Measurements from ENCODE around the gene BCL3.

DNA sequence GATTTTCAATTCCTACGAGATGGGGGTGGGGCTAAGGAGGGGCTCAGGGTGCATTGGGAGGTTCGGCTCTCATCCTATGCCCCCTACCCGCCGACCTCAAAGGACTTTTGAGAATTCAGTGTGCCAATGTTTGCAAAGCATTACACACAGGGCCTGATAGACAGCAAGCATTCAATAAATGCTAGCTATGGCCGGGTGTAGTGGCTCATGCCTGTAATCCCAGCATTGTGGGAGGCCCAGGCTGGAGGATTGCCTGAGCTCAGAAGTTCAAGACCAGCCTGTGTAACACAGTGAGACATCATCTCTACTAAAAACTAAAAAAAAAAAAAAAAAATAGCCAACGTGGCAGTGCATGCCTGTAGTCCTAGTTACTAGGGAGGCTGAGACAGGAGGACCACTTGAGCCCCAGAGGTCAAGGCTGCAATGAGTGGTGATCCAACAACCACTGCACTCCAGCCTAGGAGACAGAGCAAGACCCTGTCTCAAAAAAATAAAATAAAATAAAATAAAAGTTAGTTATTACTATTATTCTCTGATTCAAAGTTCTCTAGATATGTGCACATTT is 27.2 kb downstream of the BCL3 start:
- no peak for TF ChIP-seq CTCF (tag by site-specific recombination; IDR thresholded peaks at IDR 0.05)
- TF ChIP-seq ZNF140 (tag by site-specific recombination; IDR thresholded peaks at IDR 0.05): no peak
- no peak for TF ChIP-seq ZNF629 (tag by site-specific recombination; IDR thresholded peaks at IDR 0.05)
- TF ChIP-seq ZNF624 (tag by site-specific recombination; IDR thresholded peaks at IDR 0.05): no peak
- TF ChIP-seq AEBP2 (tag by site-specific recombination; IDR thresholded peaks at IDR 0.05; ENCODE audit: borderline replicate concordance): no peak
- TF ChIP-seq, protein P1, sequence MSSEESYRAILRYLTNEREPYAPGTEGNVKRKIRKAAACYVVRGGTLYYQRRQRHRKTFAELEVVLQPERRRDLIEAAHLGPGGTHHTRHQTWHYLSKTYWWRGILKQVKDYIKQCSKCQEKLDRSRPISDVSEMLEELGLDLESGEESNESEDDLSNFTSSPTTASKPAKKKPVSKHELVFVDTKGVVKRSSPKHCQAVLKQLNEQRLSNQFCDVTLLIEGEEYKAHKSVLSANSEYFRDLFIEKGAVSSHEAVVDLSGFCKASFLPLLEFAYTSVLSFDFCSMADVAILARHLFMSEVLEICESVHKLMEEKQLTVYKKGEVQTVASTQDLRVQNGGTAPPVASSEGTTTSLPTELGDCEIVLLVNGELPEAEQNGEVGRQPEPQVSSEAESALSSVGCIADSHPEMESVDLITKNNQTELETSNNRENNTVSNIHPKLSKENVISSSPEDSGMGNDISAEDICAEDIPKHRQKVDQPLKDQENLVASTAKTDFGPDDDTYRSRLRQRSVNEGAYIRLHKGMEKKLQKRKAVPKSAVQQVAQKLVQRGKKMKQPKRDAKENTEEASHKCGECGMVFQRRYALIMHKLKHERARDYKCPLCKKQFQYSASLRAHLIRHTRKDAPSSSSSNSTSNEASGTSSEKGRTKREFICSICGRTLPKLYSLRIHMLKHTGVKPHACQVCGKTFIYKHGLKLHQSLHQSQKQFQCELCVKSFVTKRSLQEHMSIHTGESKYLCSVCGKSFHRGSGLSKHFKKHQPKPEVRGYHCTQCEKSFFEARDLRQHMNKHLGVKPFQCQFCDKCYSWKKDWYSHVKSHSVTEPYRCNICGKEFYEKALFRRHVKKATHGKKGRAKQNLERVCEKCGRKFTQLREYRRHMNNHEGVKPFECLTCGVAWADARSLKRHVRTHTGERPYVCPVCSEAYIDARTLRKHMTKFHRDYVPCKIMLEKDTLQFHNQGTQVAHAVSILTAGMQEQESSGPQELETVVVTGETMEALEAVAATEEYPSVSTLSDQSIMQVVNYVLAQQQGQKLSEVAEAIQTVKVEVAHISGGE (tag by site-specific recombination; conservative IDR thresholded peaks at IDR 0.05; ENCODE audit: low read depth): no peak
- no peak for TF ChIP-seq REST (tag by site-specific recombination; IDR thresholded peaks at IDR 0.05)
- TF ChIP-seq ZNF138 (tag by site-specific recombination; IDR thresholded peaks at IDR 0.05; ENCODE audit: borderline replicate concordance): no peak
- TF ChIP-seq, protein P2, sequence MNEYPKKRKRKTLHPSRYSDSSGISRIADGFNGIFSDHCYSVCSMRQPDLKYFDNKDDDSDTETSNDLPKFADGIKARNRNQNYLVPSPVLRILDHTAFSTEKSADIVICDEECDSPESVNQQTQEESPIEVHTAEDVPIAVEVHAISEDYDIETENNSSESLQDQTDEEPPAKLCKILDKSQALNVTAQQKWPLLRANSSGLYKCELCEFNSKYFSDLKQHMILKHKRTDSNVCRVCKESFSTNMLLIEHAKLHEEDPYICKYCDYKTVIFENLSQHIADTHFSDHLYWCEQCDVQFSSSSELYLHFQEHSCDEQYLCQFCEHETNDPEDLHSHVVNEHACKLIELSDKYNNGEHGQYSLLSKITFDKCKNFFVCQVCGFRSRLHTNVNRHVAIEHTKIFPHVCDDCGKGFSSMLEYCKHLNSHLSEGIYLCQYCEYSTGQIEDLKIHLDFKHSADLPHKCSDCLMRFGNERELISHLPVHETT (tag by site-specific recombination; IDR thresholded peaks at IDR 0.05): no peak
